OCI-M2 (cell line): ENCODE data around the gene PTGIS.
"Not testable (repeated sequence)": the region's sequence is repeated elsewhere in the genome, so short reads cannot be mapped to it uniquely, and the experiment has no call there.

Experiments
- DNase-seq: peaks from one replicate; lab custom pipeline; 2025; ENCODE audit not compliant: unreplicated experiment; lab: John Stamatoyannopoulos, UW

The PTGIS gene

GRCh38 chr20:49579874-49580812 is 12.2 kb upstream of the PTGIS start:
- DNase-seq: no peak

GRCh38 chr20:49579195-49579594 is 11.3 kb upstream of the PTGIS start:
- no peak for DNase-seq

GRCh38 chr20:49578436-49578835 is 10.5 kb upstream of the PTGIS start:
- DNase-seq: no peak

- DNase-seq: no peak
These were observed 7.7 kb upstream of the PTGIS start for GRCh38 chr20:49575551-49576060.

- DNase-seq: no peak
These were observed 6.0 kb upstream of the PTGIS start for GRCh38 chr20:49573900-49574416.

- DNase-seq: no peak
These were observed 4.9 kb upstream of the PTGIS start for GRCh38 chr20:49572857-49573256.

GRCh38 chr20:49571553-49571835 is 3.6 kb upstream of the PTGIS start:
- no peak for DNase-seq

GRCh38 chr20:49570828-49571552 is 3.1 kb upstream of the PTGIS start:
- DNase-seq: no peak

GRCh38 chr20:49570161-49570827 is 2.4 kb upstream of the PTGIS start:
- no peak for DNase-seq

GRCh38 chr20:49569411-49570115 is 1.6 kb upstream of the PTGIS start:
- DNase-seq: no peak

- DNase-seq: no peak
These were observed 578 bp upstream of the PTGIS start for GRCh38 chr20:49568278-49569151.

GRCh38 chr20:49566401-49567364 is 1.3 kb downstream of the PTGIS start:
- no peak for DNase-seq

GRCh38 chr20:49564991-49565390 is 2.9 kb downstream of the PTGIS start:
- DNase-seq: not testable (repeated sequence)

- DNase-seq: no peak
These were observed 4.6 kb downstream of the PTGIS start for GRCh38 chr20:49563015-49563980.

- DNase-seq: no peak
These were observed 5.5 kb downstream of the PTGIS start for GRCh38 chr20:49562311-49563014.

- no peak for DNase-seq
These were observed 6.1 kb downstream of the PTGIS start for GRCh38 chr20:49561806-49562205.

- no peak for DNase-seq
These were observed 6.7 kb downstream of the PTGIS start for GRCh38 chr20:49561256-49561655.
